Spleen (tissue), 11 donors: ENCODE results near the gene TMEM45A. TPM values are rescaled to one million over a fixed set of nuclear protein-coding genes. Genes with fewer than 3 reads are reported as not detected.

Source experiments
- DNase-seq: peaks from one replicate; pipeline ENCODE4 v3.0.0-alpha.2; 2020
- H3K27ac ChIP-seq, 8 donors: fragments of 200-600 bp; sonication (generic) in 7 of 8; 1 replicate in 4 of 8; 2 replicates in 4 of 8; pipeline versions ENCODE4 v1.5.0 to v1.8.0; 2016 to 2021; ENCODE audit warnings: inconsistent platforms in 4 of 8, mild to moderate bottlenecking in 4 of 8, moderate library complexity in 1 of 8
- H3K27me3 ChIP-seq, 7 donors: fragments of 200-600 bp; sonication (generic) in 6 of 7; replicated peaks in 1 of 7; 1 replicate in 4 of 7; 2 replicates in 3 of 7; pipeline versions ENCODE4 v1.5.0 to v1.8.0; 2016 to 2021; ENCODE audit warnings: inconsistent platforms in 3 of 7, mild to moderate bottlenecking in 1 of 7
- H3K36me3 ChIP-seq, 6 donors: fragments of 200-600 bp; sonication (generic) in 5 of 6; 1 replicate in 4 of 6; 2 replicates in 2 of 6; pipeline versions ENCODE4 v1.5.0 to v1.8.0; 2016 to 2021; ENCODE audit warnings: inconsistent platforms in 2 of 6
- H3K4me1 ChIP-seq, 6 donors: fragments of 200-600 bp; sonication (generic) in 5 of 6; 1 replicate in 3 of 6; 2 replicates in 3 of 6; pipeline versions ENCODE4 v1.5.0 to v1.8.0; 2016 to 2021; ENCODE audit warnings: inconsistent platforms in 3 of 6
- H3K4me3 ChIP-seq, 8 donors: fragments of 200-600 bp; sonication (generic) in 7 of 8; 1 replicate in 4 of 8; 2 replicates in 4 of 8; pipeline versions ENCODE4 v1.5.0 to v1.8.0; 2016 to 2021; ENCODE audit warnings: inconsistent platforms in 4 of 8, mild to moderate bottlenecking in 4 of 8, moderate library complexity in 2 of 8
- H3K9me3 ChIP-seq, 8 donors: fragments of 200-600 bp; sonication (generic) in 7 of 8; 1 replicate in 4 of 8; 2 replicates in 4 of 8; pipeline versions ENCODE4 v1.5.0 to v1.8.0; 2016 to 2021; ENCODE audit warnings: inconsistent platforms in 4 of 8
- POLR2A ChIP-seq, 3 donors: fragments of 450-650 bp; IDR thresholded peaks; one replicate each; pipeline ENCODE4 v1.5.1; 2017; ENCODE audit warnings: antibody characterized with exemption in 3 of 3, mild to moderate bottlenecking in 1 of 3
- POLR2AphosphoS5 ChIP-seq, 3 donors: sonication (generic); formaldehyde crosslinking; IDR thresholded peaks; one replicate each; pipeline ENCODE4 v1.5.1; 2017; ENCODE audit warnings: antibody characterized with exemption in 3 of 3
- WGBS, 5 donors: extraction: QIAGEN DNeasy Blood & Tissue Kit in 3 of 5; methylation state at CpG; one replicate each; pipeline versions ENCODE4 v1.1.5 to v1.1.7; 2013 to 2018; 5-methylcytosine and 5-hydroxymethylcytosine counted together
- intact Hi-C: fragments of 100-400 bp; cut with DNase I; formaldehyde crosslinking; loops from one replicate; pipeline ENCODE4 v1.15.0; 2023; ENCODE audit warnings: low total_unique reads
- polyA plus RNA-seq, 3 donors: library from polyadenylated mRNA; stranded (reverse); fragments of 200-250 nt; gene quantifications; one replicate each; pipeline ENCODE4 v1.2.1, GENCODE V29; 2013
- total RNA-seq, 7 donors: library from RNA; depleted of rRNA in 3 of 7; stranded (reverse); fragments of >200 nt in 3 of 7; fragmentation: NEBNext Ultra II Directional in 4 of 7; extraction: Animal tissue kit (Norgen Biotek cat#: 25700) in 4 of 7; gene quantifications; one replicate each; pipeline versions ENCODE4 v1.1.0 to v1.2.1, GENCODE V29; 2016 to 2021
- TF ChIP-seq, protein P1 (sequence below), 11 experiments: fragments of 200-600 bp in 7 of 11; fragments of 450-650 bp in 4 of 11; sonication (generic) in 4 of 11; IDR thresholded peaks in 8 of 11; conservative IDR thresholded peaks in 3 of 11; 1 replicate in 7 of 11; 2 replicates in 4 of 11; pipeline versions ENCODE4 v1.4.0 to v1.8.0; 2016 to 2021; ENCODE audit warnings: antibody characterized with exemption in 11 of 11, inconsistent platforms in 4 of 11, mild to moderate bottlenecking in 1 of 11
- donor health status: healthy with polysubstance abuse.
- donor health status: DM: no; HTN: no; CAD: no; lungs with moderate emphysema.
- donor health status: DM: no; HTN: no; CAD: no.
- donor health status: Bipolar disorder and iron deficiency.
- donor health status: healthy.
- donor health status: DM: no; HTN: no; CAD: no.
- donor health status: DM: yes; HTN: yes; CAD: no.

The TMEM45A gene
- total and polyA plus RNA-seq, 10 donors, result 1.2 to 13.4 (median 5.5) TPM

DNA sequence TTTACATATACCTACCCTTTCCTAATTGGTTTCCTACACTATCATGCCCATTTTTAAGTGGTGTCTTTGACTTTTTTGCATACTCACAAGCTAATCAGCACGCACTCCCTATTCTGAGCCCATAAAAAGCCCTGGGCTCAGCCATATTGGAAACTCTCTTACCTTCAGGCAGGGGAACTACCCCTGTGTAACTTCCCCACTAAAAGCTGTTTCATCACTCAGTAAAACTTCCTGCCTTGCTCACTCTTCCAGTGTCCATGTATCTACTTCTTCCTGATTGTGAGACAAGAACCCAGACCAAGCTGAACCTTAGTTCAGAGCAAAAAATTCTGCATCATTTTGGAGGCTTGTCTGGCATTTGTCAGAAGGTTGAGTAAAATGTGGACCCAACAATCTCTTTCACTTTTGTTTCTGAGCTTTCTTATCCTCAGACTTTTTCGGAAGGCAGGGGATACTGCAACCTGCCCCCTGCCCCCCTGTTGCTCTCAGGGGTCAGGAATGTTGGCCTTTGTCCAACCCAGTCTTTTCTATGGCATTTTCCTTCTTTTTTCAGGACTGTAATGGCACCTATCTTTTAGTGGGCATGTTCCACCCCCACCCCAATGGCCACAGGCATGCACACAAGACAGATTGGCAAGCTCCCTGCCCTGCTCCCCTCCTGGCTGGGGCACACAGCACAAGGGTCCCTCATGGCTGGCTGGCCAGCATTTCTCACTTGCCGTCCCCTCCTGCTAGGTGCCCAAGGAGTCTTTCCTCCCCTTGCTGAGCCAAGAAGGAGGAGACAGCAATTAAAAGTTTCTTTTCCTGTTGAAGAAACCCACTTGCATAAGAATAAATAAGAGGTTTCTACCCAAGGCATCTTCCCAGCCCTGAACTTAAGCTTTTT is 26.3 kb upstream of the TMEM45A start:
- Histone ChIP-seq H3K4me1 (peaks cover 0 to 12% (median 0%) of the 10 kb centered on the region in 6 donors), H3K4me3 (peak overlapping the region in 1 of 8 donors; percentile 21), H3K9me3 (peaks cover 0 to 28% (median 24%) of the 10 kb centered on the region in 8 donors), H3K27me3 (no peaks in the 10 kb centered on the region), H3K36me3 (no peaks in the 10 kb centered on the region), H3K27ac (peak overlapping the region in 1 of 8 donors; percentile 49)
- no peak for TF ChIP-seq POLR2AphosphoS5 (IDR thresholded peaks at IDR 0.05)
- no peak for TF ChIP-seq POLR2A (IDR thresholded peaks at IDR 0.05)
- TF ChIP-seq, protein P1, sequence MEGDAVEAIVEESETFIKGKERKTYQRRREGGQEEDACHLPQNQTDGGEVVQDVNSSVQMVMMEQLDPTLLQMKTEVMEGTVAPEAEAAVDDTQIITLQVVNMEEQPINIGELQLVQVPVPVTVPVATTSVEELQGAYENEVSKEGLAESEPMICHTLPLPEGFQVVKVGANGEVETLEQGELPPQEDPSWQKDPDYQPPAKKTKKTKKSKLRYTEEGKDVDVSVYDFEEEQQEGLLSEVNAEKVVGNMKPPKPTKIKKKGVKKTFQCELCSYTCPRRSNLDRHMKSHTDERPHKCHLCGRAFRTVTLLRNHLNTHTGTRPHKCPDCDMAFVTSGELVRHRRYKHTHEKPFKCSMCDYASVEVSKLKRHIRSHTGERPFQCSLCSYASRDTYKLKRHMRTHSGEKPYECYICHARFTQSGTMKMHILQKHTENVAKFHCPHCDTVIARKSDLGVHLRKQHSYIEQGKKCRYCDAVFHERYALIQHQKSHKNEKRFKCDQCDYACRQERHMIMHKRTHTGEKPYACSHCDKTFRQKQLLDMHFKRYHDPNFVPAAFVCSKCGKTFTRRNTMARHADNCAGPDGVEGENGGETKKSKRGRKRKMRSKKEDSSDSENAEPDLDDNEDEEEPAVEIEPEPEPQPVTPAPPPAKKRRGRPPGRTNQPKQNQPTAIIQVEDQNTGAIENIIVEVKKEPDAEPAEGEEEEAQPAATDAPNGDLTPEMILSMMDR (IDR thresholded peaks at IDR 0.05 in 8 of 11, conservative IDR thresholded peaks at IDR 0.05 in 3 of 11), result no peak
- no peak for DNase-seq
- 53 to 76% (median 62%) methylated on average over 3 of the region's 3 CpGs for WGBS, 5 donors
- intact Hi-C loops, result loop anchor here (10.0 kb wide), 1 partner anchor 119 kb away; no protein-coding TSS in a partner anchor

- WGBS, 5 donors, result 90 to 100% (median 94%) methylated on average over 1 of the region's 1 CpG
- TF ChIP-seq, protein P1 (IDR thresholded peaks at IDR 0.05 in 8 of 11, conservative IDR thresholded peaks at IDR 0.05 in 3 of 11), result no peak
- TF ChIP-seq POLR2A (IDR thresholded peaks at IDR 0.05), result no peak
- TF ChIP-seq POLR2AphosphoS5 (IDR thresholded peaks at IDR 0.05), result no peak
- Histone ChIP-seq H3K4me1 (peaks cover 0 to 12% (median 0%) of the 10 kb centered on the region in 6 donors), H3K36me3 (no peaks in the 10 kb centered on the region), H3K27me3 (no peaks in the 10 kb centered on the region), H3K9me3 (peaks cover 0 to 28% (median 24%) of the 10 kb centered on the region in 8 donors), H3K27ac (no peak overlapping the region), H3K4me3 (no peak overlapping the region)
- intact Hi-C loops, result loop anchor here (10.0 kb wide), 1 partner anchor 118 kb away; no protein-coding TSS in a partner anchor
- no peak for DNase-seq
These were observed 25.3 kb upstream of the TMEM45A start for GRCh38 chr3:100467133-100467532.

DNA sequence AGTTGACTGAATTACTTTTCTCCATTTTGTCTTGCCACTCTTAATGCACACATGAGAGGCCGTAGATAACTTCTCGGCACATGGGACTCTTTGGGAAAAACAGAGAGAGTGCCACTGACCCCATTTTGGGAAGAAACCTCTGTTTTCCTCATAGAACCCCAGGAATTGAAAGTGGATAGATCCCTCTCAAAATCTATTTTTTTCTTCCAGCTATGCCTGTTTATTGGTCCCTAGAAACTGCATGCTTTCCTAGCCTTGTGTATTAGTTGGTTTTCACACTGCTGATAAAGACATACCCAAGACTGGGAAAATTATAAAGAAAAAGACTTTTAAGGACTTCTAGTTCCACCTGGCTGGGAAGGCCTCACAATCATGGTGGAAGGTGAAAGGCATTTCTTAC is 23.7 kb upstream of the TMEM45A start:
- TF ChIP-seq, protein P1 (IDR thresholded peaks at IDR 0.05 in 8 of 11, conservative IDR thresholded peaks at IDR 0.05 in 3 of 11), result no peak
- TF ChIP-seq POLR2A (IDR thresholded peaks at IDR 0.05) (no peak), POLR2AphosphoS5 (IDR thresholded peaks at IDR 0.05) (no peak)
- no peak for DNase-seq
- Histone ChIP-seq H3K27ac (no peak overlapping the region), H3K9me3 (peaks cover 0 to 28% (median 24%) of the 10 kb centered on the region in 8 donors), H3K4me1 (peaks cover 0 to 12% (median 0%) of the 10 kb centered on the region in 6 donors), H3K27me3 (no peaks in the 10 kb centered on the region), H3K4me3 (no peak overlapping the region), H3K36me3 (no peaks in the 10 kb centered on the region)
- intact Hi-C loops, result loop anchor here (10.0 kb wide), 1 partner anchor 116 kb away; no protein-coding TSS in a partner anchor
- WGBS, 5 donors, result 92 to 99% (median 95%) methylated on average over 2 of the region's 2 CpGs

- TF ChIP-seq, protein P1 (IDR thresholded peaks at IDR 0.05 in 8 of 11, conservative IDR thresholded peaks at IDR 0.05 in 3 of 11), result no peak
- TF ChIP-seq POLR2A (IDR thresholded peaks at IDR 0.05) (no peak), POLR2AphosphoS5 (IDR thresholded peaks at IDR 0.05) (no peak)
- intact Hi-C loops, result no loop called here
- Histone ChIP-seq H3K4me3 (no peak overlapping the region), H3K27ac (no peak overlapping the region), H3K36me3 (no peaks in the 10 kb centered on the region), H3K27me3 (no peaks in the 10 kb centered on the region), H3K9me3 (peaks cover 0 to 28% (median 24%) of the 10 kb centered on the region in 8 donors), H3K4me1 (peaks cover 0 to 9% (median 0%) of the 10 kb centered on the region in 6 donors)
- WGBS, 5 donors, result 91 to 100% (median 97%) methylated on average over 1 of the region's 1 CpG
- DNase-seq, result no peak
These were observed 21.5 kb upstream of the TMEM45A start for GRCh38 chr3:100470951-100471350.
